ENCODE measurements around the gene GSDMA.

Gene GSDMA

GRCh38 chr17:40023590-40024292, 60.9 kb downstream of the GSDMA start:
- DNase-seq: no peak

- no peak for DNase-seq
Measured at GRCh38 chr17:40024901-40025300, 62.1 kb downstream of the GSDMA start.

- DNase-seq: no peak
Measured at GRCh38 chr17:40025559-40025958, 62.8 kb downstream of the GSDMA start.

GRCh38 chr17:40025991-40026815, 63.4 kb downstream of the GSDMA start:
- no peak for DNase-seq

- DNase-seq: peak; percentile 86
Measured at GRCh38 chr17:40026816-40027613, 64.2 kb downstream of the GSDMA start.
